Natural killer cell treated with Interleukin-12 subunit alpha and Interleukin-12 subunit beta and Interleukin-15 and Interleukin-18, amount 100 ng/mL, for 72 hours (primary cell): Measurements from ENCODE around the gene ZNF777. TPM values are rescaled to one million over a fixed set of nuclear protein-coding genes. Genes with fewer than 3 reads are reported as not detected.
"Not testable (repeated sequence)": the region's sequence is repeated elsewhere in the genome, so short reads cannot be mapped to it uniquely, and the experiment has no call there.

Experiments used
- ATAC-seq, 2 donors: fragments of 150-1000 bp; cut with Tn5 transposase in 1 of 2; sonication (Bioruptor Pico), chemical (Tn5 transposase) in 1 of 2; 2 replicates each; pipeline ENCODE4 v1.10.0; 2021
- DNase-seq: peaks from one replicate; pipeline ENCODE4 v3.0.0; 2022; ENCODE audit warnings: low spot score
- H3K27ac Mint-ChIP-seq, 2 donors: 1 replicate in 1 of 2; 2 replicates in 1 of 2; pipeline ENCODE4 v1.8.0; 2022; ENCODE audit warnings: mixed read lengths in 2 of 2, mild to moderate bottlenecking in 1 of 2, moderate library complexity in 1 of 2
- H3K27me3 Mint-ChIP-seq, 2 donors: 1 replicate in 1 of 2; 2 replicates in 1 of 2; pipeline ENCODE4 v1.8.0; 2022; ENCODE audit warnings: mixed read lengths in 2 of 2
- H3K36me3 Mint-ChIP-seq: one replicate; pipeline ENCODE4 v1.8.0; 2022; ENCODE audit warnings: mixed read lengths
- H3K4me1 Mint-ChIP-seq, 2 donors: 1 replicate in 1 of 2; 2 replicates in 1 of 2; pipeline ENCODE4 v1.8.0; 2022; ENCODE audit warnings: low read depth in 2 of 2, mixed read lengths in 2 of 2, mild to moderate bottlenecking in 1 of 2
- H3K4me3 Mint-ChIP-seq: one replicate; pipeline ENCODE4 v1.8.0; 2022; ENCODE audit warnings: mixed read lengths
- H3K9me3 Mint-ChIP-seq: 2 replicates; pipeline ENCODE4 v1.8.0; 2022; ENCODE audit warnings: mixed read lengths
- total RNA-seq, 2 donors: library from RNA; stranded (reverse); gene quantifications; one replicate each; pipeline ENCODE4 v1.2.3, GENCODE V29; 2022

Gene ZNF777
- total RNA-seq, 2 donors from 2014 or later = 12.8 to 15.6 TPM

GRCh38 chr7:149454750-149455149, 6.1 kb downstream of the ZNF777 start:
- Mint-ChIP-seq H3K27ac (no peak overlapping the region), H3K27me3 (no peaks in the 10 kb centered on the region), H3K9me3 (no peaks in the 10 kb centered on the region), H3K4me3 (no peak overlapping the region), H3K36me3 (peaks cover under 1% of the 10 kb centered on the region), H3K4me1 (peaks cover 6 to 10% of the 10 kb centered on the region in 2 donors)
- ATAC-seq (no peak), DNase-seq (no peak)

GRCh38 chr7:149454006-149454405, 6.9 kb downstream of the ZNF777 start:
- ATAC-seq (no peak), DNase-seq (no peak)
- Mint-ChIP-seq H3K4me1 (peaks cover 6 to 10% of the 10 kb centered on the region in 2 donors), H3K27me3 (no peaks in the 10 kb centered on the region), H3K36me3 (peaks cover 5% of the 10 kb centered on the region), H3K4me3 (no peak overlapping the region), H3K9me3 (no peaks in the 10 kb centered on the region), H3K27ac (no peak overlapping the region)

GRCh38 chr7:149450821-149451220, 10.0 kb downstream of the ZNF777 start:
- H3K27me3 Mint-ChIP-seq = no peaks in the 10 kb centered on the region
- peaks cover 20% of the 10 kb centered on the region for H3K36me3 Mint-ChIP-seq
- H3K4me1 Mint-ChIP-seq = peaks cover 0 to 7% of the 10 kb centered on the region in 2 donors
- no peak overlapping the region for H3K27ac Mint-ChIP-seq
- no peaks in the 10 kb centered on the region for H3K9me3 Mint-ChIP-seq
- ATAC-seq (no peak), DNase-seq (no peak)
- H3K4me3 Mint-ChIP-seq = no peak overlapping the region

- Mint-ChIP-seq H3K27me3 (no peaks in the 10 kb centered on the region), H3K4me1 (peaks cover 0 to 7% of the 10 kb centered on the region in 2 donors), H3K4me3 (no peak overlapping the region), H3K36me3 (peaks cover 24% of the 10 kb centered on the region), H3K9me3 (no peaks in the 10 kb centered on the region), H3K27ac (no peak overlapping the region)
- DNase-seq (no peak), ATAC-seq (no peak)
Measured at GRCh38 chr7:149449897-149450296, 11.0 kb downstream of the ZNF777 start.

GRCh38 chr7:149448961-149449360, 11.9 kb downstream of the ZNF777 start:
- Mint-ChIP-seq H3K9me3 (no peaks in the 10 kb centered on the region), H3K27me3 (no peaks in the 10 kb centered on the region), H3K4me3 (no peak overlapping the region), H3K27ac (no peak overlapping the region), H3K36me3 (peaks cover 32% of the 10 kb centered on the region), H3K4me1 (peaks cover 0 to 10% of the 10 kb centered on the region in 2 donors)
- no peak for DNase-seq
- ATAC-seq = no peak

- Mint-ChIP-seq H3K36me3 (peaks cover 34% of the 10 kb centered on the region), H3K4me1 (peaks cover 1 to 13% of the 10 kb centered on the region in 2 donors)
- not testable (repeated sequence) for H3K27ac Mint-ChIP-seq, H3K4me3 Mint-ChIP-seq, H3K27me3 Mint-ChIP-seq, H3K9me3 Mint-ChIP-seq, DNase-seq, ATAC-seq
Measured at GRCh38 chr7:149446026-149446425, 14.8 kb downstream of the ZNF777 start.

GRCh38 chr7:149444287-149444686, 16.6 kb downstream of the ZNF777 start:
- ATAC-seq (no peak), DNase-seq (no peak)
- Mint-ChIP-seq H3K27me3 (no peaks in the 10 kb centered on the region), H3K36me3 (peaks cover 29% of the 10 kb centered on the region), H3K4me1 (peaks cover 14 to 23% of the 10 kb centered on the region in 2 donors), H3K4me3 (no peak overlapping the region), H3K27ac (no peak overlapping the region), H3K9me3 (no peaks in the 10 kb centered on the region)

- H3K9me3 Mint-ChIP-seq = no peaks in the 10 kb centered on the region
- H3K27me3 Mint-ChIP-seq = no peaks in the 10 kb centered on the region
- DNase-seq (no peak), ATAC-seq (no peak)
- peaks cover 29% of the 10 kb centered on the region for H3K36me3 Mint-ChIP-seq
- H3K4me3 Mint-ChIP-seq = no peak overlapping the region
- H3K4me1 Mint-ChIP-seq = peaks cover 19 to 29% of the 10 kb centered on the region in 2 donors
- peak overlapping the region in 1 of 2 donors; percentile 47 for H3K27ac Mint-ChIP-seq
Measured at GRCh38 chr7:149443523-149443922, 17.3 kb downstream of the ZNF777 start.

- Mint-ChIP-seq H3K36me3 (peaks cover 29% of the 10 kb centered on the region), H3K4me3 (no peak overlapping the region)
- ATAC-seq = no peak
Measured at GRCh38 chr7:149442924-149443323, 17.9 kb downstream of the ZNF777 start.

GRCh38 chr7:149440222-149440621, 20.6 kb downstream of the ZNF777 start:
- H3K36me3 Mint-ChIP-seq = peaks cover 13% of the 10 kb centered on the region
- H3K4me1 Mint-ChIP-seq = peaks cover 19 to 22% of the 10 kb centered on the region in 2 donors
- ATAC-seq (peak in 1 of 2 donors; percentile 75), DNase-seq (no peak)
- H3K9me3 Mint-ChIP-seq = no peaks in the 10 kb centered on the region
- H3K27me3 Mint-ChIP-seq = no peaks in the 10 kb centered on the region
- H3K4me3 Mint-ChIP-seq = no peak overlapping the region
- peak overlapping the region; percentile 2 to 60 for H3K27ac Mint-ChIP-seq

More at GRCh38 chr7:149442924-149443323, 17.9 kb downstream of the ZNF777 start:
- H3K27me3 Mint-ChIP-seq = no peaks in the 10 kb centered on the region
- DNase-seq = no peak
- H3K9me3 Mint-ChIP-seq = no peaks in the 10 kb centered on the region
- H3K27ac Mint-ChIP-seq = no peak overlapping the region
- peaks cover 19 to 29% of the 10 kb centered on the region in 2 donors for H3K4me1 Mint-ChIP-seq

- DNase-seq (no peak), ATAC-seq (no peak)
- Mint-ChIP-seq H3K27ac (no peak overlapping the region), H3K36me3 (peaks cover 6% of the 10 kb centered on the region), H3K4me1 (peaks cover 19% of the 10 kb centered on the region in 2 donors), H3K4me3 (no peak overlapping the region), H3K9me3 (no peaks in the 10 kb centered on the region), H3K27me3 (no peaks in the 10 kb centered on the region)
Measured at GRCh38 chr7:149436358-149436757, 24.5 kb downstream of the ZNF777 start.

GRCh38 chr7:149433124-149433523, 27.7 kb downstream of the ZNF777 start:
- Mint-ChIP-seq H3K27ac (no peak overlapping the region), H3K4me1 (peaks cover 2 to 9% of the 10 kb centered on the region in 2 donors), H3K27me3 (no peaks in the 10 kb centered on the region), H3K9me3 (no peaks in the 10 kb centered on the region), H3K36me3 (peaks cover 15% of the 10 kb centered on the region), H3K4me3 (no peak overlapping the region)
- DNase-seq = no peak
- no peak for ATAC-seq

- H3K27ac Mint-ChIP-seq = no peak overlapping the region
- no peaks in the 10 kb centered on the region for H3K27me3 Mint-ChIP-seq
- ATAC-seq (no peak), DNase-seq (no peak)
- H3K4me1 Mint-ChIP-seq = peaks cover 2 to 9% of the 10 kb centered on the region in 2 donors
- H3K9me3 Mint-ChIP-seq = no peaks in the 10 kb centered on the region
- H3K36me3 Mint-ChIP-seq = peaks cover 15% of the 10 kb centered on the region
- no peak overlapping the region for H3K4me3 Mint-ChIP-seq
Measured at GRCh38 chr7:149432121-149432691, 28.7 kb downstream of the ZNF777 start.

- Mint-ChIP-seq H3K27me3 (no peaks in the 10 kb centered on the region), H3K4me1 (peaks cover 2 to 9% of the 10 kb centered on the region in 2 donors), H3K4me3 (no peak overlapping the region), H3K36me3 (peaks cover 15% of the 10 kb centered on the region), H3K27ac (no peak overlapping the region), H3K9me3 (no peaks in the 10 kb centered on the region)
- DNase-seq (no peak), ATAC-seq (no peak)
Measured at GRCh38 chr7:149431486-149432120, 29.3 kb downstream of the ZNF777 start.
